ENCODE results near the gene BCAS3.

GRCh38 chr17:60770946-60771422 is 93.3 kb downstream of the BCAS3 start:
- no peak for TF ChIP-seq CTCF (IDR thresholded peaks at IDR 0.05; ENCODE audit: low read depth, low read length, poor library complexity, severe bottlenecking)
- TF ChIP-seq EZH2phosphoT487 (IDR thresholded peaks at IDR 0.05; ENCODE audit: borderline replicate concordance, low read length) = no peak

Data from DOHH2 (cell line).